Measurements from ENCODE around the gene SMIM3.

- TF ChIP-seq CTCF (IDR thresholded peaks at IDR 0.05; ENCODE audit: poor library complexity, severe bottlenecking) (no peak), EZH2 (IDR thresholded peaks at IDR 0.05; ENCODE audit: borderline replicate concordance, insufficient read depth, low read length, poor library complexity, severe bottlenecking) (no peak), POLR2AphosphoS5 (IDR thresholded peaks at IDR 0.05) (no peak), TAF1 (IDR thresholded peaks at IDR 0.05; ENCODE audit: low read depth) (no peak), SMC3 (conservative IDR thresholded peaks at IDR 0.05; ENCODE audit: poor library complexity) (no peak), REST (IDR thresholded peaks at IDR 0.05; ENCODE audit: borderline replicate concordance) (no peak)
These were observed 14.0 kb upstream of the SMIM3 start for GRCh38 chr5:150764530-150764929.

Data from neural cell (in vitro differentiated cells).